NCI-H446 treated with DMSO at 0.1 percent for 48 hours (cell line): ENCODE results near the gene DUS2.
"Not testable (repeated sequence)": the region's sequence is repeated elsewhere in the genome, so short reads cannot be mapped to it uniquely, and the experiment has no call there.

Experiments
- DNase-seq: peaks from one replicate; lab custom pipeline; 2025; lab: John Stamatoyannopoulos, UW

Gene DUS2

DNA sequence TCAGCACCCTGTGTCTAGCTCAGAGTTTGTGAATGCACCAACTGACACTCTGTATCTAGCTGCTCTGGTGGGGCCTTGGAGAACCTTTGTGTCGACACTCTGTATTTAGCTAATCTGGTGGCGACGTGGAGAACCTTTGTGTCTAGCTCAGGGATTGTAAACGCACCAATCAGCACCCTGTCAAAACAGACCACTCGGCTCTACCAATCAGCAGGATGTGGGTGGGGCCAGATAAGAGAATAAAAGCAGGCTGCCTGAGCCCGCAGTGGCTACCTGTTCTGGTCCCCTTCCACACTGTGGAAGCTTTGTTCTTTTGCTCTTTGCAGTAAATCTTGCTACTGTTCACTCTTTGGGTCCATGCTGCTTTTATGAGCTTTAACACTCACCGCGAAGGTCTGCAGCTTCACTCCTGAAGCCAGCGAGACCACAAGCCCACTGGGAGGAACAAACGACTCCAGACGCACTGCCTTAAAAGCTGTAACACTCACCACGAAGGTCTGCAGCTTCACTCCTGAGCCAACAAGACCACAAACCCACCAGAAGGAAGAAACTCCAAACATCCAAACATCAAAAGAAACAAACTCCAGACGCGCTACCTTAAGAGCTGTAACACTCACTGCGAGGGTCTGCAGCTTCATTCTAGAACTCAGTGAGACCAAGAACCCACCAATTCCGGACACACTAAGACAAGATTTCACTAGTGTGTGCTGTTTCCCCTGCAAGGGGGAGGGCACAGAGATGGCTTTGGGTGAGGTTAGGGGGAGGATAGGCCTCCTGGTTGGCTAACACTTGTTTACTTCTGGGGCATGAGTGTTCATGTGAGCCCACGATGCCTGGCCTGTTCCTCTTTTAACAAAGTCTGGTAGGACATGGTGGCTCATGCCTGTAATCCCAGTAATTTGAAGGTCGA is 24.1 kb upstream of the DUS2 start, which contains the start of gene DPEP2:
DPEP2 (minus strand) TSS at position 706 of the 910 bp plus-strand sequence. CDS start 6,272 bp downstream, outside the sequence.
- DNase-seq: not testable (repeated sequence)

DNA sequence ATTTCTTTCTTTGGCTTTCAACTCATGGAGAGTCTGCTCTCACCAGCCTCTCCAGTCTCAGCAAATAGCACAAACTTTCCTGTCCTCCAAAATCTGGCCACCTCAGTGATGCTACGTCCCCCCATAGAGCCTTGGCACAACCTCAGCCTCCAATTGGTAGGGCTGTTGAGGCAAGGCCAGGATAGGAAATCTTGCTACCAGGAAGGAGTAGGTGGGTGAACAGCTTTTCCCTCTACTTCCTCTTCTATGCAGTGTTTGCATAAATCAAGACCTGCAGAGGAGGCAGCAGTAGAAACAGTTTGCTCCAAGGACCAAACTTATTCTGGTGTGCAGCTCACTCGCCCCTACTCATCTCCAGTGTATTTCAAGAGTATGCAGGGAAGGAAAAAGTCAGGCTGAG is 23.1 kb upstream of the DUS2 start:
- DNase-seq: no peak

DNA sequence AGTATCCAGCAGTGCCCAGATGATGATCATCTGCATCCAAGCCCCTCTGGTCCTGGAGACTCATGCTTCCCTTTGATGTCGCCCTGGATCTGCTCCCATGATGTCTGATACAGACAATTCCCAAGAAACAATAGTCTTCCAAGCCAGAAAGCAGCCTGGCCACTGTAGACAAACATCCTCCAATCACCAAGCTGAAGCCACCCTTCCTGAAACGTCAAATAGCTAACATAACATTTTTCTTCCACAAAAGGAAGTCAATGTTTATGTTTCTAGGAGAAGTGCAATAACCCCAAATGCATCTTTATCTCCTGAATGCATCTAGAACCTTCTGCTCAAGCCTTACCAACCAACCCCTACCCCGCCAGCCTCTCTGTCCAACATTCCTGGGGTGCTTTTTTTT is 22.6 kb upstream of the DUS2 start:
- no peak for DNase-seq

DNA sequence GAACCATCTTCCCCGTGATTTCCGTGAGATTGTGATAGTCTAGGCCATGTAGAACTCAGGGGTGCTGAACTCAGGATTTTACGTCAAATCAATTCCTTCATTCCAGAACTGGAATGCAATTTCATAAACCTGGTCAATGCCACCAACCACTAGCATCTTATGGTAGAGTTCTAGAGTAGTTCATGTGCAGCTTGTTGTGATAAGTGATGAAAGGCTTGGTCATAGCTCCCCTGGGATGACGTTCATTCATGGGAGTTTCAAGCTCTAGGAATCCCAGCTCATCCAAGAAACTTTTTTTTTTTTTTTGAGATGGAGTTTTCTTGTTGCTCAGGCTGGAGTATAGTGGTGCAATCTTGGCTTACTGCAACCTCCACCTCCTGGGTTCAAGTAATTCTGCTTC is 20.1 kb upstream of the DUS2 start:
- DNase-seq: no peak

DNA sequence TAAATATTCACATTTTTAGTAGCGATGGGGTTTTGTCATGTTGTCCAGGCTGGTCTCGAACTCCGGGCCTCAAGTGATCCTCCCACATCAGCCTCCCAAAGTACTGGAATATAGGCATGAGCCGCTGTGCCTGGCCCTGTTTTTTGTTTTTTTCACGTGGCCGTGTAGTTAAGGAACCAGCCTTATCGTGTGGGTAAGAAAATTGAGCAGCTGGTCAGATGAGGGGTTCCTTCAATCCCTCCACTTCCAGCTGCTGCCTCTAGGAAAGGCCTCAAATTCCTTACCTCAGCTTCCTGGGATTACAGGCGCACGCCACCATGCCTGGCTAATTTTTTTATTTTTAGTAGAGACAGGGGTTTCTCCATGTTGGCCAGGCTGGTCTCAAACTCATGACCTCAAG is 17.9 kb upstream of the DUS2 start:
- no peak for DNase-seq

DNA sequence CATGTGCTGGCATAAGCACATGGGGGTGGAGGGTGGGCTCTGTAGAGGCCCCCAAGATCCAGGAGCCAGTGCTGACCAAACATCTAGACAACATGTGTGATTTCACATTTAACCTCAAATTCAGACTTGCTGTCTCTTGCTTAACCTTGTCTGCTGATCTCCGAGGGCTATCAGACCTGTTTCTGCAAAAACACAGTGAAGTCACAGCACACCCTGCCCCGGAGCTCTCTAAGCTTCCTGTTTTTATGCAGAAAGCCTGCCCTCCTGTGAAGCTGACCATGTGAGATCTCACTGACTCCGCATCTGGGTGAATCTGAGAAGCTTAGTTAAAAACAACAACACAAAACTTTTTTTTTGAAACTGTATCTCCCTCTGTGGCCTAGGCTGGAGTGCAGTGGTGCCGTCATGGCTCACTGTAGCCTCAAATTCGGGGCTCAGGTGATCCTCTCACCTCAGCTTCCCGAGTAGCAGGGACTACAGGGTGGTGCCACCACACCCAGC is 17.2 kb upstream of the DUS2 start:
- DNase-seq: no peak

DNA sequence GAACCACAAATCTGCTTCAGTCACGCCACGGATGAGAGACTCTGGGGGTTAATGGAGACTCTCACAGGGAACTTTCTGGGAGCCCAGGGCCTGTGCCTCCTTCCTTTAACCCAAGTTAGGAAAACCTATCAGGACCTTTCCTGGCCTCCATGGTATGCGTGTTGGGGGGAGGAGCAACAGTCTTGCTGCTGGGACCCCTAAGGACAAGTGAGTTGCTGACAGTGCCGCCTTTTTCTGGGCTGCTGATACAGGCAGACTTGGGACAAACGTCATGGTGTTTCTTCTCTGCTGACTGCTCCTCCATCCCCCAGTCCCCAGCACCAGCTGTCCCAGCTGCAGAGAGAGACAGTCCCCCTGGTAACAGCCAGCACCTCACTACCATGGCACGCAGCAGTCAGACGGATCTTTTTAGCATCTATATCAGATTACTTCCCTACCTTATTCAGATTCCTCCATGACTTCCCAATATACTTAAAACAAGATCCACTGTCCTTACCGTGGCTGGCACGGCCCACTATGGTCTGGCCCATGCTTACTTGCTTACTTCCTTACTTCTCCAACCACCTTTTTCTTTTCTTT is 13.8 kb upstream of the DUS2 start:
- DNase-seq: no peak

DNA sequence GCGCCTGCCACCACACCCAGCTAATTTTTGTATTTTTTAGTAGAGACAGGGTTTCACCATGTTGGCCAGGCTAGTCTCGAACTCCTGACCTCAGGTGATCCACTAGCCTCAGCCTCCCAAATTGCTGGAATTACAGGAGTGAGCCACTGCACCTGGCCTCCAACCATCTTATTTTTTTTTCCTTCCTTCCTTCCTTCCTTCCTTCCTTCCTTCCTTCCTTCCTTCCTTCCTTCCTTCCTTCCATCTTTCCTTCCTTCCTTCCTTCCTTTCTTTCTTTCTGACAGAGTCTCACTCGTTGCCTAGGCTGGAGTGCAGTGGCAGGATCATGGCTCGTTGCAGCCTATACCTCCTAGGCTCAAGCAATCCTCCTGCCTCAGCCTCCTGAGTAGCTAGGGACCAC is 13.2 kb upstream of the DUS2 start:
- not testable (repeated sequence) for DNase-seq

DNA sequence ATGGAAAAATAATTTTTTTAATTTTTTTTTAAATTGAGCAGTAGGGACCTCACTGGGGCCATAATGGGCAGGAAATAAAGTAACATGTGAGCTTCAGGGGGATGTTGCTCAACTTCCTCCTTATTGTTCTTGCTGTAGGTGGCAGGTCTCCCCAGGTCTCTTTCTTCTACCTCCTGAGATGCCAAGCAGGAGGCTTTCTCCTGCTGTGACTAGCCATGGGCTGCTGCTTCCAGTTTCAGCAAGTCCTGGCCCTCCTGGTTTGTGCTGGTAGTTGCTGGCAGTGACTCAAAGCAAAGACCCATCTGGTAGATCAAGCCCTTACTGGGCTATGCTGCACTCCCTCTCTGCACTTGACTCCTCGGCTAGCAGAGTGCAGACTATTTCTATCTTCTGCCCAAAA is 9.6 kb upstream of the DUS2 start:
- no peak for DNase-seq

DNA sequence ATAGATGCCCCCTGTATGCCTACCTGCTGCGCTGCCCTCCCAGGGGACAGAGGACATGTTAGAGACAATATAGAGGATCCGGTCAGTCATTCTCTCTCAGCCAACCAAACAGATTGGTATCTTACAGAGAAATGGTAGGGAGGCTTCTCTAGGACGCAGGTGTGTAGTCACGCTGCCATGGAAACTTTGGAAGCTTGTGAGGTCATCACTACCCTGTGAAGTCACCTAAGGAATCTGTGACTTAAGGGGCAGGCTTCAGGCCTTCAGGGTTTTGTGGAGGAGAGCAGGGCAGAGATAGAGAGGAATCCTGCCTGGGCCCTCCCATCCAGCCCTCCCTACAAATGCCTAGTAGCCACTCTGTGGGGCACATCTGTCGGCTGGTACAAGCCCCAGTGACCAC is 7.4 kb upstream of the DUS2 start, which contains the start of gene DPEP2NB:
DPEP2NB (minus strand) TSS at position 231 of the 400 bp plus-strand sequence; CDS start at position 90, 141 bp downstream.
- DNase-seq: no peak

DNA sequence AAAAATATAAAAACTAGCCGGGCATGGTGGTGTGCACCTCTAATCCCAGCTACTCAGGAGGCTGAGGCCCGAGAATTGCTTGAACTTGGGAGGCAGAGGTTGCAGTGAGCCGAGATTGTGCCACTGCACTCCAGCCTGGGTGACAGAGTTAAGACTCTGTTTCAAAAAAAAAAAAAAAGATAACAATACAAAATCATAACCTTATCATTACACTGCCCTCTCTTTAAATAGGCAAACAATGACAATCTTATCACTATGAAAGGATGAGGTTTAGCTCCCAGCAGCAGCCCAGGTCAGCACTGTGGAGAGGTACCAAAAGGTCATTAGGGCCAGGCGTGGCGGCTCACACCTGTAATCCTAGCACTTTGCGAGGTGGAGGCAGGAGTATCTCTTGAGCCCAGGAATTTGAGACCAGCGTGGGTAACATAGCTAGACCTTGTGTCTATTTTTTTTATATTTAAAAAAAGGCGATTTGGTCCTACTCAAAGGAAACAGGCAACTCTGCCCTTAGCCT is 3.9 kb upstream of the DUS2 start:
- no peak for DNase-seq

DNA sequence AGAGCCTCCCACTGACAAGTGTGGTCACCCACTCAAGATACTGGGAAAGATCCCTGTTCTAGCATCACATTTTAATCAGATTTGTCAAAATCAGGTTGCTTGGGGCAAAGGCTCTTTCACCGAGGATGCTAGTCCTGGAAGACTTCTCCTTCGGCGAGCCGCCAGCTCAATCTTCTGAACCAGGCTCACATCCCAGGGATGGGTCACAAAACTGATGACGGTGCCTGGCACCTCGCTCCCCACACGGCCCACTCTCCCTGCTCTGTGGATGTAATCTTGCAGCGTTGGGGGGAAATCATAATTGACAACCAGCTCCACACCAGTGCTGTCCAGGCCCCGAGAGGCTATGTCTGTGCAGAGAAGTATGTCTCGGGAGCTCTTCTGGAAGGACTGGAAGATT is 1.6 kb upstream of the DUS2 start:
- DNase-seq: no peak

DNA sequence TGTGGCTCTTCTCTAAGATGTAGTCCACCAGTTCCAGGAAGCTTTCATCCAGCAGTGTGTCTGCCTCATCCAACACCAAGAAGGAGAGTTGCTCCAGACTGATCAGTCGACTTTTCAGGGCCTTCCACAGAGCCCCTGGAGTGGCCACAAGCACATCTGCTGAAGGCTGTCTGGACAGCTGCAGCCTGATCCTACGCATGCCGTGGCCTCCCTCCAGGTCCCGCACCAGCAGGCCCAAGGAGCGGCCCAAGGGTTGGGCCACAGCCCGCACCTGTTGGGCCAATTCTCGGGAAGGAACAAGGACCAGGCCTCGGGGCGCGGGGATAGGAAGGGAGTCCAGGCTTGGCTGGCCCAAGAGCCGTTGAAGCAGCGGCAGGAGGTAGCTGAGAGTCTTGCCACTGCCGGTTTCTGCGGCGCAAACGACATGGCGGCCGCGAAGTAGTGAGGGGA is 781 bp upstream of the DUS2 start:
- no peak for DNase-seq

DNA sequence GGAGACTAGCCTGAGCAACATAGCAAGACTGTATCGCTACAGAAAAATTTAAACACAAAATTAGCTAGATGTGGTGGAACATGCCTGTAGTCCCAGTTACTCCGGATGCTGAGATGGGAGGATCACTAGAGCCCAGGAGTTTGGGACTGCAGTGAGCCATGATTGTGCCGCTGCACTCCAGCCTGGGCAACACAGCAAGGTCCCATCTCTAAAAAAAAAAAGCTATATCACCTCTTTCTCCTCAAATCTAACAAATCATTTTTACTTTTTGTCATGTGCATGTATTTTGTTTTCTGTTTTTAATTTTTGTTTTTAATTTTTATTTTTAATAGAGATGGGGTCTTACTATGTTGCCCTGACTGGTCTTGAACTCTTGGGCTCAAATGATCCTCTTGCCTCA is 5.9 kb downstream of the DUS2 start:
- DNase-seq: no peak

DNA sequence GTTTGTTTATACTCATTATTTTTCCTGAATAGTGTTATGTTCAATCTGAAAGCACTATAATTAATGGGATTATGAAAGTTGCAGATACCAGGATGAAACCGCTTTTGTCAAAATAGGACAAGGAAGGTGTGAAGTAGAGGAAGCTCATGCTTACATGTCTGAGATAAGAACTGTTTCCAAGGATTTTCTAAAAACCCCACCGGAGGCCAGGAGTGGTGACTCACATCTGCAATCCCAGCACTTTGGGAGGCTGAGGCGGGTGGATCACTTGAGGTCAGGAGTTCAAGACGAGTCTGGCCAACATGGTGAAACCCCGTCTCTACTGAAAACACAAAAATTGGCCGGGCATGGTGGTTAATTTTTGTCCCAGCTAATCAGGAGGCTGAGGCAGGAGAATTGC is 7.0 kb downstream of the DUS2 start:
- DNase-seq: not testable (repeated sequence)

DNA sequence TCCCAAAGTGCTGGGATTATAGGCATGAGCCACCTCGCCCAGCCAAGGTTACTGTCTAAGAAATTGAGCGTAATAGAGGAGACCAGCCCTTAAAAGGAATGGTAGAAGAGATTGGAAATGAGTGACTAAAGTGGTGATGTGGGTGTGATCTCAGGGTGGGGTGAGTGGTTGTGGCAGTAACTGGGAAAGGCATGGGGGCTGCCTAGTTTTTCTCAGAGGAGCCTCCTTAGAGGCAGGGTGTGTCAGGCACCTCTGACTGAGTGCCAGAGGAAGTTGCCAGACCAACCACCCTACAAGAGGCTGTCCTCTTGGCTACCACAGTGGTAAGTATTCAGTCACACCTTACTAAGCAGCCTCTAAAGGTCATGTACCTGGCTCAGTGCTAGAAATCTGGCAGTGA is 8.9 kb downstream of the DUS2 start:
- DNase-seq: no peak

DNA sequence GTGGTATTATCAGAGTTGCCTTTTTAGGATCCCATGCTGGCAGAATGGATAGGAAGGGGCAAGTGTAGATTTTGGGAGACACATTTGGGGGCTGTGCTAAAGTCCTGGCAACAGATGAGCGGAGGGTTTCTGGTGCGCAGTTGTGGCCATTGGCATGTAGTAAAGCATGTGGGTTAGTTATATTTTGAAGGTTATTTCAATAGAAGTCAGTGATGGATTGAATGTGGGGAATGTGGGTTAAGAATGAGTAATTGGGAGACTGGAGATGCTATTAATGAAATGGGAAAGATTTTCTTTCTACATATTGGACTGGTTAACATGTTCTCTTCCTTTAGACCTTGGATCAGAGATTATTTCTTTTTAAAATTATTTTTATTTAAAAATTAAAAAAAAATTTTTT is 10.0 kb downstream of the DUS2 start:
- no peak for DNase-seq

DNA sequence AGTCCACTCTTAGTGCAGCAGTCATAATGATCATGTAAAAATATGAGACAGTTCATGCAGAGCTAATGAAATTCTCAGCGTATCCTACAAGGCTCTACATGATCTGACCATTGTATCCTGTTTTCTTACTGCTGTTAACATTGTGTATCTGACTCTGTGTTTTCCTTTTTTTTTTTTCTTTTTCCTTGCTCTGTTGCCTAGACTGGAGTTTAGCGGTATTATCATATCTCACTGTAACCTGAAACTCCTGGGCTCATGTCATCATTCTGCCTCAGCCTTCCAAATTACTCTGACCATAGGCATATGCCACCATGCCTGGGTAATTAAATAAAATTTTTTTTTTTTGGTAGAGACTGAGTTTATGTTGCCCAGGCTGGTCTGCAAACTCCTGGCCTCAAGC is 12.1 kb downstream of the DUS2 start:
- DNase-seq: no peak

DNA sequence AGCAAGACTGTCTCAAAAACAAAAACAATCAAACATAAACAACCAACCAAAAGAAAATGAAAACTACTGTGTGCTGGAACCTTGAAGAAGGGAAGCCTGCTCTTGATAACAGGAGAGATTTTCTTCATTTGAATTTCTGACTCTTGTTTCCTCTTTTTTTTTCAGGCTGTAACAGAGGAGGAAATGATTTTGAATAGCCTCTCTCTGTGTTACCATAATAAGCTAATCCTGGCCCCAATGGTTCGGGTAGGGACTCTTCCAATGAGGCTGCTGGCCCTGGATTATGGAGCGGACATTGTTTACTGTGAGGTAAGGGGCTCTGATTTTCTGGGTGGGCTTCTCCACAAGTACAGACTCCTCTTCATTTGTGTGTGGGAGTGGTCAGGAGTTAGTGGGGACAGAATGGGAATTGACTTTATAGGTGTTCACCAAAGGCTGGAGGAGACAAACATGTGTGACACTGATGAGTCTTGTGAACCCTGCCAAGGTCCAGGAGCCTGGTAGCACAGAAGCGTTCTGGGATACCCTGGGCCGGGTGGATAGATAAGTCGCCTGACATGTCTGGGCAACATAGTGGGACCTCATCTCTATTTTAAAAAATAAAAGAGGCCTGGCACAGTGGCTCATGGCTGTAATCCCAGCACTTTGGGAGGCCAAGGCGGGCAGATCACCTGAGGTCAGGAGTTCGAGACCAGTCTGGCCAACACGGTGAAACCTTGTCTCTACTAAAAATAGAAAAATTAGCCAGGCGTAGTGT is 14.9 kb downstream of the DUS2 start:
- no peak for DNase-seq

DNA sequence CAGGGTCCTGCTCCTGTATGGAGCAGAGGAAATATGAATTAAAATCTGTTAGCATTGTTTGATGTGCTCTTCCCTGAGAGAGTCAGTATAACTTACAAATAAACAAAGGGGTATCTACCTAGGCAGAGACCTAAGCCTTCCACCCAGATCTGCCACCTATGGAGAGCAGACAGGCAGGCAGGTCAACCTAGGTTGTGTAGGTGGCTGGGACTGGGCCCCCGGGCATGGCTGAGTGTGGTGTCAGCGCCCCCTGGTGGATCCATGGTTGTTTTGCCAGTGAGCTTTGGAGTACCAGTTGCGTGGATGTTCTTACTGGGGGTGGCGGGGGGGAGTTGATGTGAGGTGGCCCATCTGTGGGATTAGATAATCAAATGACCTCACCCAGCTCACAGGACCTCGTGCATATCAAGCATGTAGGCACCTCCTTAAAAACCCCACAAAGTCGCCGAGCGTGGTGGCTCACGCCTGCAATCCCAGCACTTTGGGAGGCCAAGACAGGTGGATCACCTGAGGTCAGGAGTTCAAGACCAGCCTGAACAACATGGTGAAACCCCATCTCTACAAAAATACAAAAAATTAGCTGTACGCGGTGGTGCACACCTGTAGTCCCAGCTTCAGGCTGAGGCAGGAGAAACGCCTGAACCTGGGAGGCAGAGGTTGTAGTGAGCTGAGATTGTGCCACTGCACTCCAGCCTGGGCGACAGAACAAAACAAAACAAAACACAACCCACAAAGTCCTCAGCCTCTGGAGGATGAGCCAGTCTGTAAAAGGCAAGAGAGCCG is 17.6 kb downstream of the DUS2 start:
- no peak for DNase-seq

DNA sequence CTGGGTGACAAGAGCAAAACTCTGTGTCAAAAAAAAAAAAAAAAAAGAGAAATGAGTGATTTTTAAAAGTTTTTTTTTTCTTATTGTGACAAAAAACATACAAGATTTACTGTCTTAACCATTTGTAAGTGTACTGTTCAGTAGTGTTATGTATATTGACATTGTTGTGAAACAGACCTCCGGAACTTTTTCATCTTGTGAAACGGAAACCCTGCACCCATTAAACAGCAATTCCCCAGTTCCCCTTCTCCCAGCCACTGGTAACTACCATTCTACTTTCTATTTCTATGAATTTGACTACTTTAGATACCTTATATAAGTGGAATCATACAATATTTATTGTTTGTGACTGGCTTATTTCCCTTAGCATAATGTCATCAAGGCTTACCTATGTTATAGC is 18.7 kb downstream of the DUS2 start:
- no peak for DNase-seq
